Stimulated activated CD4-positive, alpha-beta T cell treated with anti-CD3 and anti-CD28 coated beads, TNF-alpha, amount 100 ng/mL, for 1 hour (primary cell): ENCODE data around the gene SPECC1L.

Source experiments
- DNase-seq, 3 donors: peaks; one replicate each; pipeline ENCODE4 v3.0.0-alpha.2; 2020; ENCODE audit warnings: low read depth in 3 of 3, low spot score in 1 of 3

The SPECC1L gene

DNA sequence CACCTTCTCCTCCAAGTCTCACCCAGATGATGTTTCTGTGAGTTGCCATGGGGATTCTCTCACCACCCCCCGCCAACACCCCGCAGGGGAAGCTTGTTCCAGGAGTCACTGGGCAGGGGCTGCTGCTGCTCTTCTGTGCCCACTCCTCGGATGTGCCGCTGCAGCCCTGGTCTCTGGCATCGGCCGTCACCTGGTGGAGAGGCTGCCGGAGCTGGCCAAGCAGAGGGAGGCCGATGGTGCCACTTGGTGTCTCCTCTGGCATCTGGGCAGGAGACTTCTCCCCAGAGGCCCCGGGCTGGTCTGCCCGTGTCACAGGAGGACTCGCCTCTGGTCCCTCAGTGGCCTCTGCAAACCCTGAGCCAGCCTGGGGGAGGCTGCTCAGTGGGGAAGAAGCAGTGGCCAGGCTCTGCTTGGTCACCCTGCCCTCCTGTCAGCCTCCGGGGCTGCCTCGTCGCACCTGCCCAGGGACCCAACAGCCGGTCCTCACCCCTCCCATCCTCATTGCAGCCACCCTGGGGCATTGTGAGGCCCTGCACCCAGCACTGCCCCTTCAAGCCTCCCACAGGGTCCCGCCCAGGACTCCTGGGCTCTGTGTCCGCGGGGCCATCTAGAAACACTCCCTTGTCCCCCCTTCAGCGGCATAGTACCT lies 156.3 kb downstream of the SPECC1L start:
- no peak for DNase-seq

DNA sequence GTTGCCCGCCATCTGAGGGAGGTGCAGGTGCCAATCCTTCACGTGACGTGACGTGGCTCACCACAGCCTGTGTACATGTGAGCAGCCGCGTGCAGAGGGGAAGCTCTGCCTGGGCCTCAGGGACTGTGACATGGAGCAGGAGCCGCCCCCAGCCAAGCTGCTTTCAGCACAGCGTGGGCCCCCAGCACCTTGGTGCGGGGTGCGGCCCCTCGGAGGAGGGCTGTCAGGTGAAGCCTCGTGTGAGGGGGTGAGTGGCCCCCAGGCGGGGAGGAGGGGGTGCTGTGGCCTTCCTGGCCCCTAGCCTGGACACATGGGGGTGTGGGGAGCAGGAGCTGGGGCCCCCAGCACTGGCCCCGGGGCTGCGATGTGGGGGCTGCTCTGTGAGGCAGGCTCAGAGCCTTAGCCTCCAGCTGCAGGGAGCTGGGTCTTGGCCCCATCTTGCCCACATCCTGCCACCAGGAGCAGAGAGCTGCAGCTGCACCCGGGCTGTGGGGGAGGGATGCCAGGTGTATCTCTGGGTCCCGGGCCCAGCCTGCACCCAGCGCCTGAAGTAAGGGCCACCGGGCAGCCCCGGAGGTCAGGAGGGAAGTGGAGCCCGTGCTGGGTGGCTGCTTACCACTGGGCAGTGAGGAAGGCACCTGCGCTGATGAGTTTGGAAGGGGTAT lies 157.0 kb downstream of the SPECC1L start, which contains the start of gene ADORA2A:
TSS of gene ADORA2A (plus strand) at position 100 of the 665 bp plus-strand sequence. CDS start 5,806 bp downstream, outside the sequence.
- peak; percentile 52 to 69 (median 64) for DNase-seq

DNA sequence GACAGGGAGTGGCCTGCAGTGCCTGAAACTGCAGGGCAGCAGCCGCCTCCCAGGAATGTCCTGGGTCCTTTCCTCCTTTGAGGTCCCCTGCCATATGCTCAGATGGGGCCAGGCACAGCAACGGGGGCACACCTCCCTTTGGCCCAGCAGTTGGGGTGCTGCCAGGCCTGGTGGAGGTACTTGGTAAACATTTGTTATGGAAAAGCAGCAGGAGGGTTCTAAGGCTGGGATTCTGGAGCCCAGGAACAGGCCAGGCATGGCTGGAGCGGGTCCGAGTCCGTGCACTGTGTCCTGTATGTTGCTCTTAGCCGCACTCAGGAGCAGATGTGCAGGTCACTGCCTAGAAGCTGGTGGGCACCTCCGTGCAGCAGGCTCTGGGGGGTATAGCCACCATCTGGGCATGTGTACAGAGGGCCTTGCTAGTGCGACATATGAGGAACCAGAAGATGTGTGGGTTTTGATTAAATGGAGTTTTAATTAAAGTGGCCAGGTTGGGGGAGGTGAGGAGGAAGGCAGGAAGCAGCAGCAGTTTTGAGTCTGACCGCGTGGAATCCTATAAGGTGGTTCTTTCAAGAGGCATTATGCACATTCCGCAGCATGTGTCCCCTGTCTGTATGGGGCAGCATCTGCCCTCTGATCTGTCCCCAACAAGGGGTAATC lies 158.2 kb downstream of the SPECC1L start:
- no peak for DNase-seq

GRCh38 chr22:24429411-24430365 lies 159.1 kb downstream of the SPECC1L start:
- DNase-seq = peak in 1 of 3 donors; percentile 51

- no peak for DNase-seq
Observed at GRCh38 chr22:24430431-24431308, 160.0 kb downstream of the SPECC1L start.

- no peak for DNase-seq
Observed at GRCh38 chr22:24431309-24432034, 160.8 kb downstream of the SPECC1L start.

GRCh38 chr22:24432059-24432853 lies 161.6 kb downstream of the SPECC1L start:
- no peak for DNase-seq

GRCh38 chr22:24433001-24433827 lies 162.6 kb downstream of the SPECC1L start:
- no peak for DNase-seq

- DNase-seq = peak in 1 of 3 donors; percentile 15
Observed at GRCh38 chr22:24433828-24434470, 163.3 kb downstream of the SPECC1L start.

- DNase-seq = peak; percentile 42 to 65 (median 55)
Observed at GRCh38 chr22:24434471-24435322, 164.1 kb downstream of the SPECC1L start.

GRCh38 chr22:24435323-24435645 lies 164.7 kb downstream of the SPECC1L start:
- no peak for DNase-seq

- no peak for DNase-seq
Observed at GRCh38 chr22:24435861-24436371, 165.3 kb downstream of the SPECC1L start.

DNA sequence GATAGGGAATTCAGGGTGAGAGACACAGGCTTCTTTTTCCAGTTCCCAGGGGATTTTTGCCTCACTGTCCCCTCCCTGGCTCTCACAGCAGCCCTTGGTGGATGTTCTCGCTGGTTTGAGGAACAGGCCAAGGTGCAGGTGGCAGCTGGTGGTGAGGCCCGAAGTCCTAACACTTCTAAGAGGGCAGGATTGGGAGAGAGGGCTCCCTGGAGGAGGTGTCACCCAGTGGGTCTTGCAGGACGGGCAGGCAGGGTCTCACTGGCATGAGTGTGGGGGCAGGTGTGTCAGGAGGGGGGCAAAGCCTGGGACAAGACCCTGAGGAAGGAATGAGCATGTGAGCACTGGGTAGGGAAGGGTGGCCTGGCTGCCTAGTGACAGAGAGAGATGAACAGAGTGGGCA lies 165.9 kb downstream of the SPECC1L start:
- no peak for DNase-seq

DNA sequence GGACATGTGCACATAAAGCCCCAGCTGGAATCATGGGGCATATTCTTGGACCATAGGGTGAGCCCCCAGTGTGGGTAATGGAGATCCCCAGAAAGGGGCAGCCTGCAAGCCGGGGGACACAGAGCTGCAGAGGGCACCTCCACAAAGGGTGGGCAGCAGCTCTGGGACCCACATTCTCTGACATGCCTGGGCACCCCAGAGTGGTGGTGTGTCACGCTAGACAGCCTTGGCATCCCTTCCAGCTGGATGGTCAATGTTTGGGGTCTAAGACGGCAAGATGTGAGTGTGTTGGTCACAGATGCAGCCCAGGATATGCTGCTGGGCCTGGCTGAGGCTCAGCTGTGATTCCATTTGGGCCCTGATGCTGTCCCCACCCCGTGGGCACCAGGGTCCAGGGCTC lies 166.5 kb downstream of the SPECC1L start:
- no peak for DNase-seq

DNA sequence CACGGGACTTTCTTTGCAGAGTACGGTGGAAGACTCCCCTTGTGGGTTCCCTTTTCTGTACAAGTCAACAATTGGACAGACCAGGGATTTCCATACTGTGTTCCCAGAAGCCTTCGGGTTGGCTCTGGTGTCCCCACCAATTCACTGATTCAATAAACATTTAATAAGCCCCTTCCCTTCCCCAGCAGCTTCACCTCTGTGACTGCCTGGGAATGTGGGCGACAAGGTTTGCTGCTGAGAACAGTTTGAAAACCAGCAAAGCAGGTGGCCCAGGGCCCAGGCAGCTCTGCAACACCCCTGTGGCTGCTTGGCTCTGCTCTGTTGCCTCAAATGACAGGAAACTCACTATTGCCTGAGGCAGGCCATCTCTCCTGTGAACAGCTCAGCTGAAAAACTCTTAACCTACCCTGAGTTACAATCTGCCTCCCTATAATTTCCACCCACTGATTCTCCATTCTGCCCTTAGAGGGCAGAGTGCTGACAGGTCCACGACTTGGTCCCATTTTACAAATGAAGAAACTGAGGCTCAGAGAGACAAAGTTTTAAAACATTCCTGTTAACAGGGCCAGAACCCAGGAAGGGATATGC lies 167.2 kb downstream of the SPECC1L start:
- DNase-seq = no peak

- no peak for DNase-seq
Observed at GRCh38 chr22:24440270-24440717, 169.7 kb downstream of the SPECC1L start.
